Activated naive CD8-positive, alpha-beta T cell treated with anti-CD3 and anti-CD28 coated beads, Interleukin-2, amount 50 U/mL, for 16 hours (primary cell): ENCODE measurements around the gene PRLH.
A peak's percentile ranks its signal among the peaks of the same experiment; 100 is the strongest.

Experiments used
- DNase-seq: peaks from one replicate; pipeline ENCODE4 v3.0.0-alpha.2; 2020; ENCODE audit warnings: low read depth, low spot score

PRLH gene

DNA sequence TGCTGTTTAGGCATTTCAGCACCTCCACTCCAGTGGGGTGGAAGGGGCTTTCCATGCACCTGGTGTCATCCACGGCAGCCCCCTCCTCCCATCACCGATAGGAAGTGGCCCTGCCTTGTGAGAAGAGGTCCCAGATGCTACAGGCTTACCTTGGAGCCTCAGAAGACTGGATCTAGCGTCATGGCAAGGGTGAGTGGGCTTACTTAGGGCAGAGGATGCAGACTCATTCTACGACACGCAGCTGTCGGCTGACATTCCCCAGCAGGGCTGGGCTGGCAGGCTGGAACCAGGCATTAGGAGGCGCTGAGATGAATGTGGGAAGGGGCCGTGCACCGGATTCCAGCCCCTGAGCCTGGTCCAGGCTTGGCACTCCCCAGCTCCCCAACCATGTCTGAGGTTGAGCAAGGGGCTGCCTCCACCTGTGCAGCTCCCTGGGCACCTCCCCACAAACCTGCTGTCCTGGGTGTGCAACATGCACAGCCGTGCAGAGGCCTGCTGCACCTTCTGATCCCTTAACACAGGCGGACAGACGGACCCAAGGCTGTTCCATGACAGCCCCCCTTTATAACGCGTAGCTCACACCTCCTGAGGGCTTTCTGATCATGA is 1.7 kb upstream of the PRLH start:
- no peak for DNase-seq

DNA sequence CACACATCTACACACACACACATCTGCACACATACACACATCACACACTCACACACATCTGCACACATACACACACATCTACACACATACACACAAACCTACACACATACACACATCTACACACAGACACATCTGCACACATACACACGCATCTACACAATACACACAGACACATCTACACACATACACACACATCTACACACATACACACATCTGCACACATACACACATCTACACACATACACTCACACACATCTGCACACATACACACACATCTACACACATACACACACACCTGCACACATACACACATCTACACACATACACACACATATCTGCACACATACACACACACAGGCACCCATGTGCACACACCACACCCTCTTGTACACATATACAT is 400 bp upstream of the PRLH start:
- no peak for DNase-seq

DNA sequence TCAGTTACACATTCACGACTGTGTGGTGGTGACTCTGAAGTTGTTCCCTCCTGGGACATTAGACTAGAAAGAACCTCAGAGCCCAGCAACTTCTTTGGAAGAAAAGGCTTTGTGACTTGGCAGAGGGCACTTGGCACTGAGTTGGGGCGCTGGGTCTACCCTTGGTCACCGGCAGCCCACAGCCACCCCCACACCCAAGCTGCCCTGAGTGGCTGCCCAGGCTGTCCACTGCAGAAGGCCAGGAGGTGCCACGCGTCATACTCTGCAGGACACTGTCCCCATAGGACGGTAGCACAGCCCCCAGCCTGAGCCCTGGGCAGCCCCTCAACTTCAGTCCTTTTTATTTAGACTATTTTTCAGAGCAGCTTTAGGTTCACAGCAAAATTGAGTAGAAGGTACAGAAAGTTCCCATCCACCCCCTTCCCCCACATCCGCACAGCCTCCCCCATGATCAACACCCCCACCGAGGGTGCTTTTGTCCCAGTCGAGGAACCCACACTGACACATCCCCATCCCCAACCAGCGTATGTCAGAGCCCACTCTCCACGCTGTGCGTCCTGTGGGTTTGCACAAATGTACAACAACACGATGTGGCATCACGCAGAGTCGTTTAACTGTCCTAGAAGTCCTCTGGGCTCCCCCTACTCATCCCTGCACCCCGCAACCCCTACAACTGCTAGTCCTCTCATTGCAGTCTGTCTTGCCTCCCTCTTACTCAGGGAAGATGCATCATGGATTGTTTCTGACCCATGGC is 1.1 kb downstream of the PRLH start:
- DNase-seq: no peak

DNA sequence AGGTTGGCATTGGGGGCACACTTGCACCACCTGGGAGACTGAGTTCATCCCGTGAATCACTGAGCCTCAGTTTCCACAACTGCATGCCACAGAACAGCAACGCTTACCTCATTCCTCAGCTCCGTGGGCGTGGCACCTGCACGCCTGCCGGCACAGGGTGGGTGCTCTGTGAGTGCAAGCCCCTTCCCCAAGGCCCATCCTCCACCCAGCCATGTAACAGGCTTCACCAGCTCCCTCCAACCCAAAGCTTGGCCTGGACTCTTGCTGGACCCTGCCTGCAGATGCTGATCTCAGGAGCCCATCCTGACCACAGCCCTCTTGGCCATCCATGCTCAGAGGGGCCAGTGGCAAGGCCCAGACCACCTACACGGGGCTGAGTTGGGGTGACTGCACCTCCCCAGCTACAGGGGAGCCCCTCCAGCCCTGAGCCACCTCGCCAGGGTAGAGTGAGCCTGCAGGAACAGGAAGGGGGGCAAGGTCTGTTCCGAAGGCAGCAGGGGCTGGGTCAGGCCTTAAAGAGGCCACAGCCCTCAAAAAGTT is 1.8 kb downstream of the PRLH start:
- DNase-seq: no peak

DNA sequence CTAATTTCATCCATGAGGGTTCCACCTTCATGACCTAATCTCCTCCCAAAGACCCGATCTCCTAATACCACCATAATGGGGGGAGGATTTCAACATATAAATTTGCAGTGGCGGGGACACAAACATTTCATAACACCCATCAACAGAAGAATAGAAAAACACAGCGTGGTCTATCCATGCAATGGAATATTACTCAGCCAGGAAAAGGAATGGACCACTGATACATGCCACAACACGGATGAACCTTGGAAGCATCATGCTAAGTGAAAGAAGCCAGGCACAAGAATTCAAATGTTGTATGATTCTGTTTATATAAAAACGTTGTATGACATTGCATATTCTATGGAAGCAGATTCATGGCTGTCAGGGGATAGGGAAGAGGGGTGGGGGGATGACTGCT is 2.7 kb downstream of the PRLH start:
- no peak for DNase-seq

DNA sequence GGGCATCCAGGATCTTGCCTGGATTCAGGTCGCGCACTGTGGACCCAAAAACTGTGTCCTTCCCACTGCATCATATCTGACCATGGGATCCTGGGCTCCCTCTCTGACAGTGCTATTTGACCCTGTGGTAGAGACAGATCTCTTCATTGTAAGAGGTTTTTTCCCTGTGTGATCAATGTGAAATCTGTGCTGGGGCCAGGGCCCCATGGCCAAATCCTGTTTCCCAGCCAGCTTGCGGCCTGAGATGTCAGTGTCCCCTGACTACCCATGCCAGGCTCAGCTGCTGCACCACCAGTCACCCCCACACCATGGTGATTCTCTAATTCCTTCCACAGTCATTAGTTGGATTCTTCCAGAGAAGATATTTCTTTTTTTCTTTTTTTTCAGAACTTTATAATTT is 3.5 kb downstream of the PRLH start:
- DNase-seq: no peak

DNA sequence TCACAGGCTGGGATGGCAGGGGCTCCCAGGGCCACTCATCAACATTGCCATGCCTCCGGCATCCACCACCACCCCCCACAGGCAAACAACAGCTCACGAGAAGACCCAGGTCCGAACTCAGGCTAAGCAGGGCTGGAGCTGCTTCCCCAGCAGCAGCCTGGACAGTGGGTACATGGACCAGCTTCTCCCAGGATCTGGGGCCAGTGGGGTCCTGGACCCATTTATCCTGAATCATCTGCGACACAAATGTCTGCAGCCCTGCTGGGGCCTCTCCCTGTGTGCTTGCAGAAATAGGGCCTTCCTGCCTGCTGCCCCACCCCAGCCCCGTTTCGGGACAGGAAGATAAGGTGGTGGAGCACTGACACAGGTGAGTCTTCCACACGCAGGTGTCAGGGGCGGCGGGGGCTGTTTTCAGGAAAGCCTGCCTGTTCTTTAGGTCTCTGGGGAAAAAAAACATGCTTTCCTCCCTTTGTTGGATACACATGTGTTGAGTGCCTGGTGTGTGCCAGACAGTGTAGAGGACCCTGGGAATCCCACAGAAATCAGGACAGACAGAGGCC is 4.5 kb downstream of the PRLH start:
- no peak for DNase-seq

DNA sequence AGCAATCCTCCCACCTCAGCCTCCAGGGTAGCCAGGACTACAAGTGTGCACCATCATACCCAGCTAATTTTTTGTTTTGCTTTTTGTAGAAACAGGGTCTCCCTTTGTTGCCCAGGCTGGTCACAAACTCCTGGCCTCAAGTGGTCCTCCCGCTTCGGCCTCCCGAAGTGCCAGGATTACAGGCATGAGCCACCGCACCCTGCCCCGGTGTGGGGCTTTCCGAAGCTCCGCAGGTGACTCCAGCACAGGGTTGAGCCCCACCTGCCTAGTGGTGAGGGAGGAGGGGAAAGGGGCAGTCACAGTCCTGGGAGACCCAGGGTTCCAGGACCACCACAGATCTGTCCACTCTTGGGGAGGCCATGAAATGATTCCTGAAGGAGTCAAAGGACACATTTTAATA is 5.2 kb downstream of the PRLH start:
- DNase-seq: no peak

DNA sequence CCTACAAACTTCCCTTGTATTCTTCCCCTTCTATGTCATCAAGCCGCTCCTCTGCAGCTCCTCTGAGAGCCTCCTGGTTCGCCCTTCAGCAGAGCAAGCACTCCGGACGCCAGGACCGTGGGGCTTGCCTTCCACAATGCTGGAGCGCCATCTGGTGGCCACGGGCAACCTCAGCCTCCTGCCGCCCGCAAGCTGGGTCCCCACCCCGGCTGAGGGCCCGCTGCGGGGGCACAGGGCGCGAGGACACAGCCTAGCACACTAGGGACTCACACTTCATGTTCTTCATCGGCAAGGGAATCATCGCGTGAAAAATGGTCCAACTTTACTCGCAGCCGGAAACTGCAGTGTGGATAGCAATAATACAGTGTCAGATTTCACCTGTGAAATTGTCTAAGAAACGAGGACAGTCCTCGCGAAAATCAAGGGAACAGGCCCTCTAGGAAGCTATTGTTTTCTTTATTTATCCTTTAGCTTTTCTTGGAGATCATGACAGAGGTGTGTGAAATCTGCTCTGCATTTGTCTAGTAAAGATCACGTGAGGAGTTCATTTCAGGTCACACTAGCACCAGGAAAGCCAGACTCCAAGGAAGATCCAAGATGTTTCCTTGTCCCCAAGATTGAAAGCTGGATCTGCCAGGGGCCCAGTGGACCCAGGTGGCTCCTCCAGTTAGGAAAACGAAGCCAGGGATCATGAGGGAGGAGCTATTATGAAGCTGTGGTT is 5.8 kb downstream of the PRLH start:
- peak; percentile 80 for DNase-seq

DNA sequence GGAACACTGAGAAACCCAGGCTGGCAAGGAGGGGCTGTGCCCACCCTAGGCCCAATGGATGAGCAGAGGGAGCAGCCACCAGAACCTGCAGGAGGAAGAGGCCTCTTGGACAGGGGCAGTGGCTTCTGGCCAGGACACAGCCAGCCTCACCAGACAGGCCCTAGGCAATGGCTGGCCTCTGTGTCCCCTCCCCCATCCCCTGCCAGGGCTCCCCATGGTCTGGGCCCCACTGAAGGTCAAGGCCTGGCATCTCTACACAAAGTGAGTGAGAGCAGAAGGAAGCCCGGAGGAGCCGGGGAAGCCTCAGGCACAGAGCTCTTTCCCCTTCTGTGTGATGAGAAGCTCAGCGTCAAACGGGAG is 6.3 kb downstream of the PRLH start:
- DNase-seq: no peak

DNA sequence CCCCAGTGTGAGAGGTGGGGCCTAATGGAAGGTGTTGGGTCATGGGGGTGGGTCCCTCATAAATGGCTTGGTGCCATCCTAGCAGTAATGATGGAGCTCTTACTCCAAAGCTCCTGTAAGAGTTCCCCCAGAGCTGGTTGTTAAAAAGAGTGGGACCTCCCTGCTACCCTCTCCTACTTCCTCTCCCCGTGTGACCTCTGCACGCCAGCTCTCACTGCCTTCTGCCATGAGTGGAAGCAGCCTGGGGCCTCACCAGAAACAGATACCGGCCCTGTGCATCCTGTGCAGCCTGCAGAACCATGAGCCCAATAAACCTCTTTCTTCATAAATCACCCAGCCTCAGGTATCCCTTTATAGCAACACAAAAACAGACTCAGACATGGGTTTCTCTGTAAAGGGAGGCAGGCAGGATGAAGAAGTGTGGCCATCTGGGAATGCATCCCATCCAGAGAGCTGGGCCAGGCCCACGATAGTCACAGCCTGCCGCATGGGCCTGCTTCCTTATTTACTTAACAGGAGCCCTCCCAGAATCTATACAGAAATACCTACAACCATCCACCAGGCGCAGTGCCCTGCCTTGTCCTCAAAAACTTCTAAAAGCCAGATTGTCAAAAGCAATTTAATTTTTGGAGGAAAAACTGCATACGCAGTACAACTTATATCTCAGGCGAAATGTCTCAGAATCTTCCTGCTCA is 7.5 kb downstream of the PRLH start:
- no peak for DNase-seq

DNA sequence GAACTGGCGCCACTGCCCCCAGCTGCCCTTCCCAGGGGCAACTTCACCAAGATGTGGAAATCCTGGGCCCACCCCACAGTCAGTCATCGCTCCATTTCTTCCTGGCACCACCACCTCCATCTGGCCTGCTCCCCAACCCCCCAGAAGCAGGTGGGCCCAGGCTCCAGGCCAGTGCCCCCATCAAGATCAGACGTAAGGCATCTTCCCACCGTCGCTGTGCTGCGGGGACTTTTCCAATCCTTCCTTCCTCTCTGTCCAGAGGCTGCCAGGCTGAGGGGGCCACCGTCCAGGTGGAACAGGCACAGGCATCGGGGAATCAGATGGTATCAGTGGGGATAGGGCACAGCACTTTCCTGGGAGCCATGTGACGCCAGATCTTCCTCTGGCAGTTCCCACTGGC is 8.1 kb downstream of the PRLH start:
- DNase-seq: no peak

DNA sequence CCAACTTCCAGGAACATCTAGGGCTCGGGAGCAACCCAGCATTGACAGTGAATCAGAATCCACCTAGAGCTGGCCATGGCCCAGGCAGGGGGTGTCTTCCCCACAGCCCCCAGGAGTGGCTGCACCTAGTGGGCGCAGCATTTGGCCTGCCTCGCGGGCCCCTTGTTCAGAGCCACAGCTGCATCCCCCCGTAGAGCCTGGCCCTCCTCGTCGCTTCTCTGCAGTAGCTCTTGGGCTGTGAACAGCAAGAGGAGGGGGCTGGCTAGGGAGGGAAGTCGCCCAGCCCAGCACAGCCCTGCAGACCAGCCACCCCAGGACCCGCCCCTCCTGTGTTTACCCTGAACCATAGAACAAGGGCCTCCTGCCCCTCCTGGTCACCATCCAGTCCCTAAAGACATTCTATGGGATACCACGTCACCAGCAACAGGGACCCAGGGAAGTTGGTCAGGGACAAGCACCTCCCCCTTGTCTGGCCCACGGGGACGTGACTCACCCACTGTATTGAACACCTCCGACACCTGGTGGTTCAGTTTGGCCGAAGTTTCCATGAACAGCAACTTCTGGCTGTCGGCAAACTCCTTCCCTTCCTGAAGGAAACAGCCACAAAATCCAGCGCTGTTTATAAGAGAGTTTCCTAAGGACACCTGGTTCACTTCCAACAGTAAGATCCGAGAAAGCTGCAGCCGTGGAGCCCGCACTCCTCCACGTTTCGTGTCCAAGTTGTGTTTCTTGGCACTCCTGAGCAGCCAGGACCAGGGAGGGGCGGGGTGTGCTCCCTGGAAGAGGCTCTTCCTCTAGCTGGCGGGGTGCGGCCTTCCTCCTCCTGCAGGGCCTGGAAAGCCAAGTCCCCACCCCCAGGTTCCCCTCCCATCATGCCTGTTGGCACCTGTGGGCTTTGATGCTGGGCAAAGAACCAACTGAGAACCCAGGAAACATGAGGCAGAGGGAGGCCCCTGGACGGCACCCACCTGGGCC is 8.8 kb downstream of the PRLH start:
- no peak for DNase-seq

DNA sequence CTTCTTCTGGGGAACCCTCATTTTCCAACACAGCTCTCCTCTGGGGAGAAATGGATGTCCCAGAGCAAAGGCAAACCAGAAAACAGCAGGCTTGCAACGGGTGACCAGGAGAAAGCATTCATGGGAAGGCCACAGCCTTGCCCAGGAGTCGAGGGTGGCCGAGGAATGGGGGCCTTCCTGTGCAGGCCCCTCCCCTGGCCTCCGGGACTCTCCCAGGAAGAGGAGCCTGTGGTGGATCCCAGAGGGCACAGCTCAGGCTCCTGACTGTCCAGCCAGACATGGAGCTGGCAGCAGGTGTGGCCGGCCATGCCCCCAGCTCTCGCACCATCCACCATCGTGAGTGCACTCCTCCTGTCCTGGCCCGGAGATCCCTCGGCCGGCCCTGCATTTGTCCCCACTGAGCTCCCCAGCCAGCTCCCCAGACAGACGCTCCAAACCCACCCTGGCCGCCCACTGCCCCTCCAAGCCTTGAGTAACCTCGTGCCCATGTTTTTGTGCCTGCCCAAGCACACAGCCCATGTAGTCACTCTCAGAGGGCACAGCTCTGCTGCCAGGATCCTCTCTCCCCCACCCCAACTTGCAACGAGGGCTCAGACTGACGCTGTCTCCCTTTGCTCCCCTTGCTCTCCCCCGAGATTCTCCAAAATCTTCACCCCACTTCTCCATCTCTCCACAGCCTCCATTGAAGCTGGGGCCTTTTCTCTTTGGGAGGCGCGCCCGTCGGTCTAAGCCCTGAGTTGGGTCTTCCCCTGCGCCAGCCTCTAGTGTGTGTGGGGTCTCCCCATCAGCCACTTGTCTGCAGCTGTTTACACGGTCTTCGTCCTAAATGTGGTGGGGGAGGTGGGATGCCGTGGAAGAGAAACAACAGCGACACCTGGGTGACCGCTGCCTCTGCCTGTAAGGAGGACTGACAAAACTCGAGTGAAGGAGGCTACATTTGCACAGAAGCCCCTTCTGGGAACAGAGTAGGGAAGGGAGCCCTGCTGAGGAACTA is 9.8 kb downstream of the PRLH start:
- DNase-seq: no peak

DNA sequence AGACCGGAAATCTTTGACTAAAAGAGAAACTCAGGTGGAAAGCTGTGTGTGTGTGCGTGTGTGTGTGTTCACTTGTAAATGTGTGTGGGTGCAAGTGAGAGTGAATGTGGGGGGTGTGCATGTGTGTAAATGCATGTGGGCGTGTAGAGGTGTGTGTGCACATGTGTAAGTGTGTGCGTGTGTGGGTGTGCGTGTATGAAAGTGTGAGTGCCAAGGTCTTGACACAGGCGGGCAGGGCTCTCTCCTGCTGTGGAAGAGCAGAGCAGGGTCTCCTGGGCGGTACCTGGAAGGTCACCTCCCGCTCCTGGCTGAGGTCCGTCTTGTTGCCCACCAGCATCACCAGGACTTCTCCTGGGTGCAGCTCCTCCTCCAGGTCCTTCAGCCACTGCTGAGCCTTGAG is 10.6 kb downstream of the PRLH start:
- DNase-seq: no peak

DNA sequence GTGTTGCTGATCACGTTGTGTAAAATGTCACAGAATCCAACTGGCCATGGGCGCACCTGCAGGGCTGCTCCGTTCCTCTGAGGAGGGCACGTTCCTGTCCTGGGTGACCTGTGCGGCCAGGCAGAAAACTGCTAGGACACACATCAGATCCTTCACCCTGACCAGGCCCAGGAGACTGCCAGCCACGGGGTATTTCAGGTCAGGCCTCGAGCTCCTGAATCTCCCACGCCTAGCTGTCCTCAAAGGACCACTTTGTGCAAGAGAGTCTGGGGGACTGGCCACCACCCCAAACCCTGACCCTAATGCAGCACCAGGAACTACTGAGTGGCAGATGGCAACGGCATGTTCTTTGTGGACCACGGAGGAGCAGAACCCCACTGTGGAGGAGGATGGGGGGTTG is 11.1 kb downstream of the PRLH start:
- DNase-seq: no peak

DNA sequence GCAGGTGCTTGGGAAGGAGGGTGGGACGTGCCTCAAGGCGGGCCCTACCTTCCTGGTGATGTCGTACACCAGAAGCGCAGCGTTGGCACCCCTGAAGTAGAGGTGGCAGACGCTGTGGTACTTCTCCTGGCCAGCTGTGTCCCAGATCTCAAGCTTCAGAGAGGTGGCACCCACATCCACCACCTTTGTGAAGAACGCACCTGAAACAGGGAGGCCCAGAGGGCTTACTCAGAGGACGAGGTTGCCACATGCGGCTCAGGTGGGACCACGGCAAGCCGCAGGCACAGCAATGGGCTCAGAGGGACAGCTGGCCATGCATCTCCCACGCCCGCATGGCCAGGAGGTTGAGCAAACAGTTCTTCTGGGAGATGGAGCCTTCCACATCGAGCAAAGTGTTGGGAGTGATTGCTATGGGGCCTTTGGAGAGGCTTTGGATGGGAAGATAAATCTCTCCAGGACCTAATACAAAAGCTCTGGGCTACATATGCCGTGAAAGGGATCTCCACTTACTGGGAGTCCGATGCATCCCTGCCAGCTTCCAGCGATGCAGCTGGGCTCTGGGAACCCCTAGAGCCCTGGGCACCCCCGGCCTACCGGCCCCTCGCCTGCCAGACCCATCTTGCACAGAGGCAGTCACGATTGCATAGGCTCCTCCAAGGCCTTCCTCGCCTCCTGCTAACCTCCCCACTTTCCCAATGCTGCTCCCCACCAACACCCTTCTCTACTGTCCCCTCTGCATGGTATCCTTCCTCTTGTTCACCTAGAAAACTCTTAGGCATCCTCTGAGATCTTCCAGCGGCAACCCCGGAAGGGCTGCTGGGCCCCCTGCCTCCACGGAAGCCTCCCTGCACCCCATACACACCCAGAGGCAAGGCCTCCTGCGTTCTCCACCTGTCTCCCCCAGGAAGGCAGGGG is 11.8 kb downstream of the PRLH start:
- no peak for DNase-seq

DNA sequence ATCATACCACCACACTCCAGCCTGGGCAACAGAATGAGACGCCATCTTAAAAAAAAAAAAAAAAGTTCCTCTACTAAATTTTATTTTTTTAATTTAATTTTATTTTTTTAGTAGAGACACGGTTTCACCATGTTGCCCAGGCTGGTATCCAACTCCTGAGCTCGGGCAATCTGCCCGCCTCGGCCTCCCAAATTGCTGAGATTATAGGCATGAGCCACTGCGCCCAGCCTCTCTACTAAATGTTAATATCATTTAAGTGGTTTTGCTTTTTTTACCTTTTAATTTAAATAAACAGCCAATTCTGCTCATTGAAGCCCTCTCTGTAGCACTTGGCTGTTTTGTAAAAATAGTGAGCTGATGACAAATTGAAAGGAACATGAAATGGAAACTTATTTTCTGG is 15.0 kb downstream of the PRLH start:
- DNase-seq: no peak
